Ascending aorta (tissue), 2 donors: ENCODE data around the gene CD180. TPM values are rescaled to one million over a fixed set of nuclear protein-coding genes. Genes with fewer than 3 reads are reported as not detected.

Source experiments
- DNase-seq, 2 donors: peaks; one replicate each; pipeline ENCODE4 v3.0.0-alpha.2; 2019; ENCODE audit warnings: low spot score in 2 of 2
- H3K27ac ChIP-seq, 2 donors: fragments of 200-600 bp; sonication (generic); one replicate each; pipeline ENCODE4 v1.5.1; 2016 to 2017; ENCODE audit warnings: mild to moderate bottlenecking in 1 of 2
- H3K27me3 ChIP-seq: fragments of 200-600 bp; sonication (generic); one replicate; pipeline ENCODE4 v1.5.1; 2017
- H3K36me3 ChIP-seq, 2 donors: fragments of 200-600 bp; sonication (generic); one replicate each; pipeline ENCODE4 v1.5.1; 2016
- H3K4me1 ChIP-seq, 2 donors: fragments of 200-600 bp; sonication (generic); one replicate each; pipeline ENCODE4 v1.5.1; 2016 to 2017; ENCODE audit warnings: mild to moderate bottlenecking in 1 of 2
- H3K4me3 ChIP-seq, 2 donors: fragments of 200-600 bp; sonication (generic); one replicate each; pipeline ENCODE4 v1.5.1; 2016 to 2017; ENCODE audit warnings: mild to moderate bottlenecking in 1 of 2
- H3K9me3 ChIP-seq, 2 donors: fragments of 200-600 bp; sonication (generic); one replicate each; pipeline ENCODE4 v1.5.1; 2016
- intact Hi-C: fragments of 100-400 bp; cut with DNase I; formaldehyde crosslinking; loops from one replicate; pipeline ENCODE4 v1.15.1; 2023
- total RNA-seq: library from RNA; depleted of rRNA; stranded (reverse); fragments of >200 nt; gene quantifications from one replicate; pipeline ENCODE4 v1.1.0, GENCODE V29; 2016
- TF ChIP-seq, protein P1 (sequence below), 3 experiments: fragments of 200-600 bp in 2 of 3; fragments of 450-650 bp in 1 of 3; sonication (generic) in 2 of 3; IDR thresholded peaks; one replicate each; pipeline ENCODE4 v1.5.1; 2016 to 2019; ENCODE audit warnings: antibody characterized with exemption in 3 of 3, mild to moderate bottlenecking in 1 of 3, moderate library complexity in 1 of 3

The CD180 gene
- total RNA-seq, 1 donor from 2014 or later = 2.3 TPM

DNA sequence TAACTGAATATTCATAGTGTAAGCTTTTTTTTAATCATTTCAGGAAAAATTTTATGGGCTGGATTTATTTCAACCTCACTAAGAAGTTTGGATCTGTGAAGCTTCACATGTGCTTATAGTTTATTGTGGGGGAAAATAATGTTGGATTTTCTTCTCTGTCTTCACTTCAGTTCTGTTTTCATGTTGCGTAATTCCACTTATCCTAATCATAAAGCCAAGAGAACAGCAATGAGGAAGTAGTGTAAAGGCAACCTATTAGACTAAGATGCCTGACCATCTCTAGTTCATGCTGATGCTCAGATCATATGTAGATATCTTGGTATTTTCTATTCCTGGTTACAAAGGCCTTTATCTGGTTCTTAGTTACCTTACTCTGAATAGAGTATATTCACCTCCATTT is 50.0 kb downstream of the CD180 start:
- Histone ChIP-seq H3K27ac (no peak overlapping the region), H3K9me3 (no peaks in the 10 kb centered on the region), H3K4me3 (no peak overlapping the region), H3K36me3 (peaks cover 47 to 69% of the 10 kb centered on the region in 2 donors), H3K27me3 (no peaks in the 10 kb centered on the region), H3K4me1 (no peaks in the 10 kb centered on the region)
- intact Hi-C loops = no loop called here
- DNase-seq = no peak
- TF ChIP-seq, protein P1, sequence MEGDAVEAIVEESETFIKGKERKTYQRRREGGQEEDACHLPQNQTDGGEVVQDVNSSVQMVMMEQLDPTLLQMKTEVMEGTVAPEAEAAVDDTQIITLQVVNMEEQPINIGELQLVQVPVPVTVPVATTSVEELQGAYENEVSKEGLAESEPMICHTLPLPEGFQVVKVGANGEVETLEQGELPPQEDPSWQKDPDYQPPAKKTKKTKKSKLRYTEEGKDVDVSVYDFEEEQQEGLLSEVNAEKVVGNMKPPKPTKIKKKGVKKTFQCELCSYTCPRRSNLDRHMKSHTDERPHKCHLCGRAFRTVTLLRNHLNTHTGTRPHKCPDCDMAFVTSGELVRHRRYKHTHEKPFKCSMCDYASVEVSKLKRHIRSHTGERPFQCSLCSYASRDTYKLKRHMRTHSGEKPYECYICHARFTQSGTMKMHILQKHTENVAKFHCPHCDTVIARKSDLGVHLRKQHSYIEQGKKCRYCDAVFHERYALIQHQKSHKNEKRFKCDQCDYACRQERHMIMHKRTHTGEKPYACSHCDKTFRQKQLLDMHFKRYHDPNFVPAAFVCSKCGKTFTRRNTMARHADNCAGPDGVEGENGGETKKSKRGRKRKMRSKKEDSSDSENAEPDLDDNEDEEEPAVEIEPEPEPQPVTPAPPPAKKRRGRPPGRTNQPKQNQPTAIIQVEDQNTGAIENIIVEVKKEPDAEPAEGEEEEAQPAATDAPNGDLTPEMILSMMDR (IDR thresholded peaks at IDR 0.05) = no peak

DNA sequence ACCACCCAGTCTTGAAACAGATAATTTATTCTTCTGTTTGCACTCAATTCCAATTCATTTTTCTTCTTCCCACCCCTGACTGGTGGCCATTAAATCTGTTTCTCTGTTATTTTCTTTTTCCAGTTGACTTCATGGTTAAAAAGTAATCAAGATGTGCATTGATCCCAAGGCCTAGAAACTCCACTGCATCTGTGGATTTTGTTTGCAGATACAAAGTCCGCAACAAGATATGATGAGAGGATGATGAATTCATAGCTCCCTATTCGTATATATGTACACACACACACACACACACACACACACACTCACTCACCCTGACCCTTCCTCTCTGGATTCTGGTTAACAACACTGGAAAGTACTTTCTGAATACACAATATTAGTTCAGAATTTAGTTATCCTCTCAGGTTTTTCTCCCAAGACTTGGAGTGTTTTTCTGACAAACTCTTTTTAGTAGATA is 52.4 kb downstream of the CD180 start:
- intact Hi-C loops = no loop called here
- no peaks in the 10 kb centered on the region for H3K4me1 ChIP-seq
- H3K27ac ChIP-seq = no peak overlapping the region
- peaks cover 38 to 59% of the 10 kb centered on the region in 2 donors for H3K36me3 ChIP-seq
- no peaks in the 10 kb centered on the region for H3K9me3 ChIP-seq
- no peaks in the 10 kb centered on the region for H3K27me3 ChIP-seq
- TF ChIP-seq, protein P1 (IDR thresholded peaks at IDR 0.05) = no peak
- no peak overlapping the region for H3K4me3 ChIP-seq
- no peak for DNase-seq

DNA sequence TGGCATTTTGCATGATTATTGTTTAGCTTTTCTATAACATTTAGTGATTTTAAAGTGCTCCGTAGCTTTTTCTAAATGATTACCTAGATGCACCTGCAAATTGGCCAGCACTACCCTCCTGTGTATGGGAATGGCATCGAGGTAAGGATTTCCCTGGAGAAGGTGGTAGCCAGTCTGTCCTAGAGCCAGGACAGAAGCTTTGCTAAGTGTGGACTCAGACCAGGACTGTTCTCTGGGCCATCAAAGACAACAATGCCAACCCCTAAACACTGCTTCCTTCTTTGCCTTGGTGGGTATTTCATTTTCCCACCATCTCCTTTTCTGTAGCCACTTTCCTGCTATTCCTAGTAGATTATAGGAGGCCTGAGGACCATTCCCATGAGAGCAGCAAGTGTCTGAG is 53.0 kb downstream of the CD180 start:
- no peaks in the 10 kb centered on the region for H3K9me3 ChIP-seq
- no peak for DNase-seq
- no peak overlapping the region for H3K27ac ChIP-seq
- H3K4me3 ChIP-seq = no peak overlapping the region
- no peaks in the 10 kb centered on the region for H3K27me3 ChIP-seq
- H3K36me3 ChIP-seq = peaks cover 38 to 62% of the 10 kb centered on the region in 2 donors
- TF ChIP-seq, protein P1 (IDR thresholded peaks at IDR 0.05) = no peak
- H3K4me1 ChIP-seq = no peaks in the 10 kb centered on the region
- intact Hi-C loops = no loop called here

DNA sequence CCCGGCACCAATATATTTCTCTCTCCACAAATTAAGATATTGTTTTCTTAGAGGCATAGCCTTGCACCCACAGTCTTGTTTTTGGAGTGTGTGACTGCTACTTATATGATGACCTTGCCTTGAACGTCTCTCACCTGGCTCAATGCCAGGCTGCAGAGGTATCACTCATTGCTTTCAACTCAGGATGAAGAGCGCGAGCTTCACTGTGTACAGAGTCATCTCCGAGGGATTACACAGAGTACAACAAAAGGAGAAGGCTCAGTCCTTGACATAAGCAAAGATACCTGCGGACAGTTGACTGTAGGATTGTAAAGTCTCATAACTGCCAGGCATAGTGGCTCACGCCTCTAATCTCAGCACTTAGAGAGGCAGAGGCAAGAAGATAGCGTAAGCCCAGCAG is 53.8 kb downstream of the CD180 start:
- H3K4me1 ChIP-seq = no peaks in the 10 kb centered on the region

DNA sequence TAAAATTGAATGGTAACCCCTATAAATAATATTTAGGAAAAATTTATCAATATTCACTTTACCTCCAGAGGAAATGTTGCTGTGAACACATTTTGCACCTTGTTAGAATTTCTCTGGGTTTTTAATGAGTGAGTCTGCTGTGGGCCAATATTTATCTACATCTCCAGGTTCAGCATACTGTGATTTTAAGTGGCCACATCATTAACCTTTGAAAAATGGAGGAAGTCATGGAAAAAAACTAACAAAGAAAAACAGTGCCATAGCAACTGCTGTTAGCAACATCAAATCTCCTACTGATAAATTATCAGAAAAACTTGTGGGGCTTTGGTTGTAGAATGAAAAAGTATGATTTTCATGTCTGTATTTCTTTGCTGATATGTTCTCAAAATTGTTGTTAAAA is 55.0 kb downstream of the CD180 start:
- Histone ChIP-seq H3K27ac (no peak overlapping the region), H3K4me1 (no peaks in the 10 kb centered on the region), H3K36me3 (peaks cover 47 to 75% of the 10 kb centered on the region in 2 donors), H3K27me3 (no peaks in the 10 kb centered on the region), H3K9me3 (no peaks in the 10 kb centered on the region), H3K4me3 (no peak overlapping the region)
- TF ChIP-seq, protein P1 (IDR thresholded peaks at IDR 0.05) = no peak
- DNase-seq = no peak
- intact Hi-C loops = no loop called here

More for the DNA sequence above, 53.8 kb downstream of the CD180 start:
- intact Hi-C loops = no loop called here
- Histone ChIP-seq H3K27me3 (no peaks in the 10 kb centered on the region), H3K36me3 (peaks cover 39 to 69% of the 10 kb centered on the region in 2 donors), H3K4me3 (no peak overlapping the region), H3K27ac (no peak overlapping the region), H3K9me3 (no peaks in the 10 kb centered on the region)
- DNase-seq = no peak
- TF ChIP-seq, protein P1 (IDR thresholded peaks at IDR 0.05) = no peak

DNA sequence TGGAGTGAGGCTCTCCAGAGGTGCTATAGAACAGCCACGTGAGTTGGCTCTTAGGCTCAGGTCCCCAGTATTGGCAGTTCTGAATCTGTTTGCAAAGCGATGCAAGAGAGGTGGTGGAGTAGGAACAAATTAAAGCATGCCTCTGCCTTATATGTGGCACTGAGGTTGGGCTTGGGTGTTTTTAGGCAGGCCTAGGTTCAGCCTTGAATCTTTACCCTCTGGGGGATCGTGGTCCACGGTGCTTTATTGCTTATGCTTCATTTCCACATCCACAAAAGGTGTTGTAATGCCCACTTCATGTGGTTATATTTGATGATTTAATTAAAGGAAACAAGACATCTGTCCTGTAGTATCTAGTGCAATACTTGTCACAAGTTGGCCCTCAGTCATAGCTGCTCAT is 56.2 kb downstream of the CD180 start:
- DNase-seq = no peak
- peaks cover 45 to 72% of the 10 kb centered on the region in 2 donors for H3K36me3 ChIP-seq
- H3K27ac ChIP-seq = no peak overlapping the region
- H3K9me3 ChIP-seq = no peaks in the 10 kb centered on the region
- H3K27me3 ChIP-seq = no peaks in the 10 kb centered on the region
- no peak overlapping the region for H3K4me3 ChIP-seq
- H3K4me1 ChIP-seq = no peaks in the 10 kb centered on the region
- intact Hi-C loops = no loop called here
- TF ChIP-seq, protein P1 (IDR thresholded peaks at IDR 0.05) = no peak
